Testis (tissue), 3 donors: Measurements from ENCODE around the gene RGS16. TPM values are rescaled to one million over a fixed set of nuclear protein-coding genes. Genes with fewer than 3 reads are reported as not detected.

Experiments
- DNase-seq: peaks from one replicate; pipeline ENCODE4 v3.0.0-alpha.2; 2019
- H3K27ac ChIP-seq, 2 donors: fragments of 200-600 bp; sonication (generic); one replicate each; pipeline ENCODE4 v1.5.1; 2019
- H3K27me3 ChIP-seq: fragments of 200-600 bp; sonication (generic); one replicate; pipeline ENCODE4 v1.5.1; 2019
- H3K36me3 ChIP-seq: fragments of 200-600 bp; sonication (generic); one replicate; pipeline ENCODE4 v1.5.1; 2017; ENCODE audit warnings: low read depth; ENCODE audit errors: missing control alignments
- H3K4me1 ChIP-seq: fragments of 200-600 bp; sonication (generic); one replicate; pipeline ENCODE4 v1.5.1; 2019
- H3K4me3 ChIP-seq, 2 donors: fragments of 200-600 bp; sonication (generic); one replicate each; pipeline ENCODE4 v1.5.1; 2017 to 2019
- H3K9me3 ChIP-seq: fragments of 200-600 bp; sonication (generic); one replicate; pipeline ENCODE4 v1.5.1; 2017
- POLR2A ChIP-seq: fragments of 450-650 bp; IDR thresholded peaks from one replicate; pipeline ENCODE4 v1.6.1; 2017; ENCODE audit warnings: antibody characterized with exemption, mild to moderate bottlenecking, moderate library complexity
- WGBS, 2 donors: methylation state at CpG; one replicate each; pipeline ENCODE4 v1.1.5; 2018; 5-methylcytosine and 5-hydroxymethylcytosine counted together
- intact Hi-C: fragments of 100-400 bp; cut with DNase I; formaldehyde crosslinking; loops from one replicate; pipeline ENCODE4 v1.15.1; 2023; ENCODE audit warnings: low total_unique reads
- polyA plus RNA-seq: library from polyadenylated mRNA; stranded (reverse); fragments of 350-450 nt; fragmentation: Illumina TruSeq; extraction: RNeasy Lipid Tissue Mini Kit (QIAGEN cat#74804); gene quantifications from one replicate; pipeline ENCODE4 v1.2.3, GENCODE V29; 2014; ENCODE audit warnings: low read depth, low replicate concordance; ENCODE audit not compliant: insufficient read depth
- small RNA-seq, 2 donors: library from RNA; depleted of rRNA; stranded (forward); fragments of <200 nt; gene quantifications; one replicate each; pipeline ENCODE3, GENCODE V24; 2016
- total RNA-seq, 2 donors: library from RNA; depleted of rRNA; stranded (reverse); fragments of >200 nt; gene quantifications; one replicate each; pipeline ENCODE4 v1.2.3, GENCODE V29; 2016
- TF ChIP-seq, protein P1 (sequence below), 3 experiments: fragments of 450-650 bp in 2 of 3; fragments of 200-600 bp in 1 of 3; sonication (generic) in 1 of 3; IDR thresholded peaks; one replicate each; pipeline ENCODE4 v1.5.1; 2016 to 2019; ENCODE audit warnings: antibody characterized with exemption in 3 of 3, mild to moderate bottlenecking in 2 of 3, moderate library complexity in 1 of 3

RGS16 gene
- total and polyA plus RNA-seq, 3 donors from 2014 or later, result 0.93 to 3.2 (median 1.3) TPM

DNA sequence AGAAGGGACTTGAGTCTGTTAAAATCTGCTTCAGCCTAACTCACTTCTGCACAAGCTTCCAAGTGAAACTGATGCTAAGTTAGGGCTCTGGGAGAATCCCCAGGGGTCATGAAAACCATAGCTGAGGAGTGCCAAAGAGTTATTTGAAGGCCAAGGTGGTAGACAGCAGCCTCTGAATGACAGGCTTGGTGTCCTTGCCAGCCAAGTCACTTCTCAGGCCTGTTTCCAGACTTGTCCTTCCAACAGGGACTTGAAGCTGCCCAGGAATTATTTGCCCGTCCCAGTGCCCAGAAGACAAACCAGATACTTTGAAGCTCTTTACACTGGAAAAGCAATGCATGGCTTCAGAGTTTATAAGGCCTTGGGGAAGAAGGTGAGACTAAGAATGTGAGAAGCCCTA is 48.7 kb downstream of the RGS16 start:
- no peaks in the 10 kb centered on the region for H3K36me3 ChIP-seq
- TF ChIP-seq, protein P1, sequence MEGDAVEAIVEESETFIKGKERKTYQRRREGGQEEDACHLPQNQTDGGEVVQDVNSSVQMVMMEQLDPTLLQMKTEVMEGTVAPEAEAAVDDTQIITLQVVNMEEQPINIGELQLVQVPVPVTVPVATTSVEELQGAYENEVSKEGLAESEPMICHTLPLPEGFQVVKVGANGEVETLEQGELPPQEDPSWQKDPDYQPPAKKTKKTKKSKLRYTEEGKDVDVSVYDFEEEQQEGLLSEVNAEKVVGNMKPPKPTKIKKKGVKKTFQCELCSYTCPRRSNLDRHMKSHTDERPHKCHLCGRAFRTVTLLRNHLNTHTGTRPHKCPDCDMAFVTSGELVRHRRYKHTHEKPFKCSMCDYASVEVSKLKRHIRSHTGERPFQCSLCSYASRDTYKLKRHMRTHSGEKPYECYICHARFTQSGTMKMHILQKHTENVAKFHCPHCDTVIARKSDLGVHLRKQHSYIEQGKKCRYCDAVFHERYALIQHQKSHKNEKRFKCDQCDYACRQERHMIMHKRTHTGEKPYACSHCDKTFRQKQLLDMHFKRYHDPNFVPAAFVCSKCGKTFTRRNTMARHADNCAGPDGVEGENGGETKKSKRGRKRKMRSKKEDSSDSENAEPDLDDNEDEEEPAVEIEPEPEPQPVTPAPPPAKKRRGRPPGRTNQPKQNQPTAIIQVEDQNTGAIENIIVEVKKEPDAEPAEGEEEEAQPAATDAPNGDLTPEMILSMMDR (IDR thresholded peaks at IDR 0.05), result no peak
- TF ChIP-seq POLR2A, result no peak
- H3K27ac ChIP-seq, result no peak overlapping the region
- DNase-seq, result no peak
- H3K4me1 ChIP-seq, result no peaks in the 10 kb centered on the region
- 94 to 100% methylated on average over 1 of the region's 1 CpG for WGBS, 2 donors
- no peaks in the 10 kb centered on the region for H3K9me3 ChIP-seq
- H3K4me3 ChIP-seq, result no peak overlapping the region
- intact Hi-C loops, result no loop called here
- no peaks in the 10 kb centered on the region for H3K27me3 ChIP-seq

DNA sequence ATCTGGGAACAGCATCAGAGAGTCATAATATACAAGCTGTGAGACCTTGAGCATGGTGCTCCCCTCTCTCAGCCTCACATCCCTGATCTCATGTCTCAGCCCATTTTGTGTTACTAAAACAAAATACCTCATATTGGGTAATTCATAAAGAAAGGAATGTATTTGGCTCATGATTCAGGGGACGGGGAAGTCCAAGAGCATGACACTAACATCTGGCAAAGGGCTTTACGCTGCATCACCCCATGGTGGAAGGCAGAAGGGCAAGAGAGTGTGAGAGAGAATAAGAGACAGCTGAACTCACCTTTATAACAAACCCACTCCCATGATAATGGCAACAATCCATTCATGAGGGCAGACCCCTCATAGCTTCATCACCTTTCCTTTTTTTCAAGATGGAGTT is 51.7 kb downstream of the RGS16 start:
- no peak overlapping the region for H3K4me3 ChIP-seq
- 73 to 84% methylated on average over 2 of the region's 2 CpGs for WGBS, 2 donors
- DNase-seq, result no peak
- no peak overlapping the region for H3K27ac ChIP-seq
- no peak for TF ChIP-seq POLR2A
- TF ChIP-seq, protein P1 (IDR thresholded peaks at IDR 0.05), result no peak
- no peaks in the 10 kb centered on the region for H3K36me3 ChIP-seq
- no peaks in the 10 kb centered on the region for H3K4me1 ChIP-seq
- intact Hi-C loops, result no loop called here
- H3K27me3 ChIP-seq, result no peaks in the 10 kb centered on the region
- no peaks in the 10 kb centered on the region for H3K9me3 ChIP-seq

DNA sequence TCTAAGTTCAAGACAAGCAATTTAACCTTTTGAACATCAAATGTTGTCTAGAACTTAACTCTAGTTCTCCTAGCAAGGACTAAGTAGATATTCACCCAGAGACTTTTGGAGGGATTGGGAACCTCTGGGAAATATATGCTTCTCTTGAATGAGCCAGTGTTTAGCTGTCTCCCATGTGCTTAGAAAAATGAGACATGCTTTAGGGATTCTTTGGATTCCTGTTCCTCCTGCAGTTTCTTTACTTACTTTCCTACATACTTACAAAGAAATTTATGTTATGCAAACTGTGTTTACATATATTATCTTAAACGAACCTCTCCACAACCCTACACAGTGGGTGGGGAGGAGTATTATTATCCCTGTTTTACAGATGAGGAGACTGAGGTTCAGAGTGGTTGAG is 54.4 kb downstream of the RGS16 start:
- DNase-seq, result no peak
- H3K27ac ChIP-seq, result no peak overlapping the region
- H3K4me3 ChIP-seq, result no peak overlapping the region
- no peaks in the 10 kb centered on the region for H3K36me3 ChIP-seq
- H3K9me3 ChIP-seq, result no peaks in the 10 kb centered on the region
- WGBS, 2 donors, result 40 to 42% methylated on average over 1 of the region's 1 CpG
- intact Hi-C loops, result no loop called here
- H3K27me3 ChIP-seq, result no peaks in the 10 kb centered on the region
- H3K4me1 ChIP-seq, result no peaks in the 10 kb centered on the region
- no peak for TF ChIP-seq POLR2A
- TF ChIP-seq, protein P1 (IDR thresholded peaks at IDR 0.05), result no peak

DNA sequence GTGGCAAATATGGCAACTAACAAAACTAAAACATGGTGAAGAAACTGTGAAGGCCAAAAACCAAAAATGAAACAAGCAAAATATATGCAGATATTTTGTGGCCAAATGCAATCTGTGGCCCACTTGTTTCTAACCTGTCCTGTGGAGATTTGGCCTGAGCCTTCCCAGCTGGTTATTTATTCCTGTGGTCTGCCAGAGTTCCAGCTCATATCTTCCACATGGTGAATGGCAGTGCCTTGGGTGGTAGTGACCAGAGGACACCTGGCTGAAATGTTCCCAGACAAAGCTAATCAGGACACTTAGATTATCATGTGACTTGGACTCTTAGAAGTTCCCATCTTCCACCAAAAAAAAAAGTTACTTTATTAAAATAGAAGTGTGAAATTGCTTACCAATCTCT is 54.8 kb downstream of the RGS16 start:
- H3K36me3 ChIP-seq, result no peaks in the 10 kb centered on the region
- H3K9me3 ChIP-seq, result no peaks in the 10 kb centered on the region
- H3K4me1 ChIP-seq, result no peaks in the 10 kb centered on the region
- DNase-seq, result no peak
- H3K27ac ChIP-seq, result no peak overlapping the region
- no peak overlapping the region for H3K4me3 ChIP-seq
- TF ChIP-seq, protein P1 (IDR thresholded peaks at IDR 0.05), result no peak
- TF ChIP-seq POLR2A, result no peak
- no peaks in the 10 kb centered on the region for H3K27me3 ChIP-seq
- intact Hi-C loops, result no loop called here

Small RNAs within 50 kb of the gene (small RNA-seq; reads per million reads assigned to genes)
- gene RF00017, result 0 reads per million in 2 donors

Other genes with a start within 250 kb of the RGS16 start
- gene GLUL, start 212.6 kb downstream of the RGS16 start, total RNA-seq, result 1,000 to 10,000 TPM; 1,066 to 1,224 TPM
- 958 TPM for gene GLUL, start 212.6 kb downstream of the RGS16 start, polyA plus RNA-seq
- gene TEDDM1, start 203.7 kb downstream of the RGS16 start, total RNA-seq, result not detected
- not detected for gene TEDDM1, start 203.7 kb downstream of the RGS16 start, polyA plus RNA-seq
- gene RGSL1, start 154.2 kb downstream of the RGS16 start, total RNA-seq, result 10 to 100 TPM; 12.6 to 25.9 TPM
- 37.1 TPM for gene RGSL1, start 154.2 kb downstream of the RGS16 start, polyA plus RNA-seq
- gene RNASEL, start 15.1 kb downstream of the RGS16 start, total RNA-seq, result 1 to 10 TPM; 5.4 to 7.5 TPM
- 4.7 TPM for gene RNASEL, start 15.1 kb downstream of the RGS16 start, polyA plus RNA-seq
- gene RGS8, start 80.2 kb upstream of the RGS16 start, total RNA-seq, result 1 to 10 TPM; 2.5 to 3.1 TPM
- gene RGS8, start 80.2 kb upstream of the RGS16 start, polyA plus RNA-seq, result 2.4 TPM
- 10 to 100 TPM; 11.1 to 21.6 TPM for gene NPL, start 185.4 kb upstream of the RGS16 start, total RNA-seq
- gene NPL, start 185.4 kb upstream of the RGS16 start, polyA plus RNA-seq, result 22.5 TPM
- 100 to 1,000 TPM; 117 to 139 TPM for gene DHX9, start 235.0 kb upstream of the RGS16 start, total RNA-seq
- gene DHX9, start 235.0 kb upstream of the RGS16 start, polyA plus RNA-seq, result 163 TPM